OCI-LY1 (cell line): ENCODE measurements around the gene PCF11.
A peak's percentile ranks its signal among the peaks of the same experiment; 100 is the strongest.
"Not testable (repeated sequence)": the region's sequence is repeated elsewhere in the genome, so short reads cannot be mapped to it uniquely, and the experiment has no call there.

Experiments used
- H2AFZ ChIP-seq: fragments of 200-600 bp; sonication (generic), shearing (Covaris generic); 2 replicates; pipeline ENCODE4 v1.6.0; 2014; ENCODE audit warnings: antibody characterized with exemption, mild to moderate bottlenecking, low read length
- H3F3A ChIP-seq: fragments of 200-600 bp; sonication (generic), shearing (Covaris generic); 2 replicates; pipeline ENCODE4 v1.6.0; 2014; ENCODE audit warnings: mild to moderate bottlenecking, antibody characterized with exemption, low read length, moderate library complexity; ENCODE audit not compliant: insufficient read depth
- H3K27ac ChIP-seq: fragments of 200-600 bp; sonication (generic); 2 replicates; pipeline ENCODE4 v1.5.1; 2014; ENCODE audit warnings: low read length, mixed run types, mild to moderate bottlenecking, low read depth; ENCODE audit not compliant: poor library complexity, severe bottlenecking
- H3K27me3 ChIP-seq: fragments of 200-600 bp; sonication (generic); 2 replicates; pipeline ENCODE4 v1.6.0; 2014; ENCODE audit warnings: antibody characterized with exemption, mild to moderate bottlenecking, low read length, moderate library complexity; ENCODE audit not compliant: insufficient read depth
- H3K36me3 ChIP-seq: fragments of 200-600 bp; sonication (generic); 2 replicates; pipeline ENCODE4 v1.6.1; 2014; ENCODE audit warnings: mild to moderate bottlenecking, antibody characterized with exemption, low read length, moderate library complexity, mixed read lengths; ENCODE audit not compliant: insufficient read depth
- H3K4me1 ChIP-seq: fragments of 200-600 bp; sonication (generic); 2 replicates; pipeline ENCODE4 v1.5.1; 2014; ENCODE audit warnings: mild to moderate bottlenecking, low read length, moderate library complexity; ENCODE audit not compliant: insufficient read depth, severe bottlenecking
- H3K4me2 ChIP-seq: fragments of 200-600 bp; sonication (generic), shearing (Covaris generic); 2 replicates; pipeline ENCODE4 v1.6.1; 2014; ENCODE audit warnings: low read length
- H3K4me3 ChIP-seq: fragments of 200-600 bp; sonication (generic); 2 replicates; pipeline ENCODE4 v1.5.1; 2014; ENCODE audit warnings: low read length, low read depth, mild to moderate bottlenecking, mixed read lengths; ENCODE audit not compliant: poor library complexity, severe bottlenecking
- H3K79me2 ChIP-seq: fragments of 200-600 bp; shearing (Covaris generic); 2 replicates; pipeline ENCODE4 v1.6.1; 2016; ENCODE audit warnings: mixed run types, low read length, mixed read lengths; ENCODE audit not compliant: insufficient read depth
- H3K9ac ChIP-seq: fragments of 200-600 bp; sonication (generic), shearing (Covaris generic); 2 replicates; pipeline ENCODE4 v1.6.1; 2014; ENCODE audit warnings: mild to moderate bottlenecking, low read length, mixed read lengths
- H3K9me2 ChIP-seq: fragments of 200-600 bp; sonication (generic), shearing (Covaris generic); 2 replicates; pipeline ENCODE4 v1.6.1; 2014; ENCODE audit warnings: low read depth, mild to moderate bottlenecking, low read length, mixed read lengths
- H3K9me3 ChIP-seq: fragments of 200-600 bp; shearing (Covaris generic); 2 replicates; pipeline ENCODE4 v1.6.1; 2014; ENCODE audit warnings: low read length, mixed read lengths
- H4K20me1 ChIP-seq: fragments of 200-600 bp; sonication (generic), shearing (Covaris generic); 2 replicates; pipeline ENCODE4 v1.6.0; 2016; ENCODE audit warnings: mild to moderate bottlenecking, low read length; ENCODE audit not compliant: insufficient read depth
- CTCF ChIP-seq: fragments of 200-600 bp; sonication (generic), shearing (Covaris generic); IDR thresholded peaks from 2 replicates; pipeline ENCODE4 v1.5.1; 2017; ENCODE audit warnings: mild to moderate bottlenecking, antibody characterized with exemption, low read length, moderate library complexity, mixed read lengths
- EZH2 ChIP-seq: fragments of 200-600 bp; sonication (generic), shearing (Covaris generic); IDR thresholded peaks from 2 replicates; pipeline ENCODE4 v1.8.0; 2017; ENCODE audit warnings: borderline replicate concordance, mixed run types, mild to moderate bottlenecking, antibody characterized with exemption, low read length, moderate library complexity, mixed read lengths

Gene PCF11

GRCh38 chr11:83205608-83206185 lies 48.8 kb downstream of the PCF11 start:
- Histone ChIP-seq H2AFZ (no peak overlapping the region), H3K4me3 (no peak overlapping the region), H3K9ac (no peak overlapping the region), H3K79me2 (no peaks in the 10 kb centered on the region), H3K9me2 (no peaks in the 10 kb centered on the region), H3K9me3 (no peaks in the 10 kb centered on the region), H3F3A (0 out of 2 replicates have a peak, but pooled peaks cover 4% of the 10 kb centered on the region), H4K20me1 (no peaks in the 10 kb centered on the region), H3K36me3 (no peaks in the 10 kb centered on the region), H3K27me3 (no peaks in the 10 kb centered on the region), H3K4me2 (no peak overlapping the region), H3K4me1 (no peaks in the 10 kb centered on the region), H3K27ac (no peak overlapping the region)
- TF ChIP-seq EZH2 (no peak), CTCF (no peak)

- H3K4me3 ChIP-seq: no peak overlapping the region
- H3K9me2 ChIP-seq: no peaks in the 10 kb centered on the region
- no peak overlapping the region for H3K27ac ChIP-seq
- no peaks in the 10 kb centered on the region for H3K9me3 ChIP-seq
- no peak overlapping the region for H3K4me2 ChIP-seq
- H3K36me3 ChIP-seq: no peaks in the 10 kb centered on the region
- H3K4me1 ChIP-seq: no peaks in the 10 kb centered on the region
- H3K79me2 ChIP-seq: no peaks in the 10 kb centered on the region
- H2AFZ ChIP-seq: no peak overlapping the region
- TF ChIP-seq EZH2 (no peak), CTCF (no peak)
- no peaks in the 10 kb centered on the region for H4K20me1 ChIP-seq
- 0 out of 2 replicates have a peak, but pooled peaks cover 4% of the 10 kb centered on the region for H3F3A ChIP-seq
- no peak overlapping the region for H3K9ac ChIP-seq
- no peaks in the 10 kb centered on the region for H3K27me3 ChIP-seq
Measured at GRCh38 chr11:83206221-83206620, 49.3 kb downstream of the PCF11 start.

GRCh38 chr11:83206771-83207382 lies 49.9 kb downstream of the PCF11 start:
- H3F3A ChIP-seq, H4K20me1 ChIP-seq, H3K4me3 ChIP-seq, H3K4me1 ChIP-seq, H2AFZ ChIP-seq, H3K79me2 ChIP-seq, H3K4me2 ChIP-seq, H3K9ac ChIP-seq, H3K36me3 ChIP-seq, H3K9me2 ChIP-seq, H3K27ac ChIP-seq, H3K27me3 ChIP-seq, H3K9me3 ChIP-seq: not testable (repeated sequence)

- no peak for TF ChIP-seq EZH2
- TF ChIP-seq CTCF: peak; percentile 57
Measured at GRCh38 chr11:83219095-83219494, 62.2 kb downstream of the PCF11 start.

More at GRCh38 chr11:83219095-83219494, 62.2 kb downstream of the PCF11 start:
- no peak overlapping the region for H3K9ac ChIP-seq
- no peaks in the 10 kb centered on the region for H3K79me2 ChIP-seq
- H3K27ac ChIP-seq: no peak overlapping the region
- no peaks in the 10 kb centered on the region for H3F3A ChIP-seq
- H3K9me2 ChIP-seq: no peaks in the 10 kb centered on the region
- no peaks in the 10 kb centered on the region for H3K4me1 ChIP-seq
- H3K4me3 ChIP-seq: no peak overlapping the region
- no peaks in the 10 kb centered on the region for H3K27me3 ChIP-seq
- H4K20me1 ChIP-seq: no peaks in the 10 kb centered on the region
- no peak overlapping the region for H2AFZ ChIP-seq
- H3K36me3 ChIP-seq: no peaks in the 10 kb centered on the region
- H3K4me2 ChIP-seq: no peak overlapping the region
- no peaks in the 10 kb centered on the region for H3K9me3 ChIP-seq
